GM19239 (cell line): ENCODE data around the gene CLASP1.
"Not testable (repeated sequence)": the region's sequence is repeated elsewhere in the genome, so short reads cannot be mapped to it uniquely, and the experiment has no call there.

Experiments used
- DNase-seq: peaks from one replicate; pipeline ENCODE4 v3.0.0; 2011; ENCODE audit warnings: low spot score; ENCODE audit not compliant: insufficient read length
- FAIRE-seq: peaks from 2 replicates; lab custom pipeline; 2011; peaks lifted over from hg19 to GRCh38; lab: Jason Lieb, UNC

The CLASP1 gene

GRCh38 chr2:121649149-121649595 lies at the start of gene CLASP1:
CLASP1 (minus strand) TSS chr2:121649462; CDS start chr2:121605895, 43,567 bp downstream.
- FAIRE-seq (peak; percentile 89), DNase-seq (no peak)

DNA sequence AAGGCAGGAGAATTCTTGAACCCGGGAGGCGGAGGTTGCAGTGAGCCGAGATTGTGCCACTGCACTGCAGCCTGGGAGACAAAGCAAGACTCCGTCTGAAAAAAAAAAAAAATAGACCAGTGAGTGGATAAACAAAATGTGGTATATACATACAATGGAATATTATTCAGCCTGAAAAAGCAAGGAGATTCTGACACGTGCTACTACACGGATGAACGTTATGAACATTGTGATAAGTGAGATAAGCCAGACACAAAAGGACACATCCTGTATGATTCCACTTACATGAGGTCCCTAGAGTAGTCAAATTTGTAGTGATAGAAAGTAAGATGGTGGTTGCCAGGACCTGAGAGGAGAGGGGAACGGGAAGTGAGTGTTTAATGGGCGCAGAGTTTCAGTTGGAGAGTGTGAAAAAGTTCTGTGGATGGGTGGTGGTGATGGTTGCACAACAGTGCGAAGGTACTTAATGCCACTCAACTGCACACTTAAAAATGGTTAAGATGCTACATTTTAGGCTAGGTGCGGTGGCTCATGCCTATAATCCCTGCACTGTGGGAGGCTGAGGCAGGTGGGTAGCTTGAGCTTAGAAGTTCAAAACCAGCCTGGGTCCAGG lies 49.2 kb upstream of the CLASP1 start:
- DNase-seq: no peak
- no peak for FAIRE-seq

- DNase-seq (no peak), FAIRE-seq (no peak)
Measured at GRCh38 chr2:121697108-121697631, 47.9 kb upstream of the CLASP1 start.

DNA sequence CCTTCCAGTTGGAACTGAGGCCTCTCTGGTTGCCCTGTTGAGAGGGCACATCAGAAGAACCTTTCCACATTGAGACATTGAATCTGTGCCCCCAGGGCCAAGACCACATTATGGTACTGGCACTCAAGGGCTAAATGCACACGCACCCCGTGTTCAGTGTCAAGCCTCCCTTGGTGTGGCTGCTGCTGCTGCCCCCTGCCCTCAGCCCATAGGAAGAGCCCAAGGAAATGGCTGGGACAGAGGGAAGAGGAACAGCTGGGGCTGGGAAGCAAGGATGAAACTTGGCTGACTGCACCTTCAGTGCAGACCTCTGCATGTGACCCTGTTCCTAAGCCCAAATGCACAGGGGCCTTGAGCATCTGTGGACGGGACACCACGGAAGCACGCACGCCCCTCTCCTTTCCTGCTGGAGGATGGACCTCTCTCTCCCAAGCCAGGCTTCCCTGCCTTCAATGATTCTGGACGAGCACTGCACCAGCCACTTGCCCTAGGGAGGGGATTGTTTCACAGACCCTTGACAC lies 47.2 kb upstream of the CLASP1 start:
- no peak for FAIRE-seq

GRCh38 chr2:121695171-121695451 lies 45.8 kb upstream of the CLASP1 start:
- DNase-seq (no peak), FAIRE-seq (no peak)

More for the DNA sequence above, 47.2 kb upstream of the CLASP1 start:
- no peak for DNase-seq

DNA sequence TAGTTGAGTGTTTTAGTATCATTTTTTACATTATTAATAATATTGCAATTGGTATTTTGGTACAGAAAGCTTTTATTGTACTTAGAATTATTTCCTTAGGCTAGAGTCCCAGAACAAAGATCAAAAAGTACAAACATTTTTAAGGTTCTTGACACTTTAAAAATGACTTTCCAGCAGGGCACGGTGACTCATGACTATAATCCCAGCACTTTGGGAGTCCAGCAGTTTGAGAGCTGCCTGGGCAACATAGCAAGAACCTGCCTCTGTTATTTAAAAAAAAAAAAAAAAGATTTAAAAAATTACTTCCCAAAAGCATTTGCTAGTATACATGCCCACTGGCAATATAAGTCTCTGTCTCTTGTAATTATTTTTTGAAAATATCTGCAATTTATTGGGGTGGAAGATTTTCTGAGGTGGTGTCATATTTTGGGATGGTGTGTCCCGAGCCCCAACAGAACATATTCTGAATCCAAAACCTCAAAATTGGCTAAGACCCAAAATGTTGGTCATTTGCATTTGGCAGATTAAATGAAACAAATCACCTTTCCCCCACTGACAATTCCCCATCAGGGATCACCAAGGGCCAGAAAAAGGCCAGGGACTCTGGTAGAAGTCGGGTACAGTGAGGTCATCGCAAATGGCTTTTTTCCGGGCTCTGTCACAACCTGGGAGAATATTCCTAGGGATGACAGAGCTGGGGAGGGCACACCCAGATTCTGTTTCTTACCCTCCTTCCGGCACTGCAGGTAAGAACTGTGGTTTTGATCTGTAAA lies 45.3 kb upstream of the CLASP1 start:
- no peak for FAIRE-seq
- no peak for DNase-seq

- not testable (repeated sequence) for FAIRE-seq, DNase-seq
Measured at GRCh38 chr2:121690572-121690971, 41.3 kb upstream of the CLASP1 start.

- no peak for FAIRE-seq
Measured at GRCh38 chr2:121690095-121690494, 40.8 kb upstream of the CLASP1 start.

DNA sequence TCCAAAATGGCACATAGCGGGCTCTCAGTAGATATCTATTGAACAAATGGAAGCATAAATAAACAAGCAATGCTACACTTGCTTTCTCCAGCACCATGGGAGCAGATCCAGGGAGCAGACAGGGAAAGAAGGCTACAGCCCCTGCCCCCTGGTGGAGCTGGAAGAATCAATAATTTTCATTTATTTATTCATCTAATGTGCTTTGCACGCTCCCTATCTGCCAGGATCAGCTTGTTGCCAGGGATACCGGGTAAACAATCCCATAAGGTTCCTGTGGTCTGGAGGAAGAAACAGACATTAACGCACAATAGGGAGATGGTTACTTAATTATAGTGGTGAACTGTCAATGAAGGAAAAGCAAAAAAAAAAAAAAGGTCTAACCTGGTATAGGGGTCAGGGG lies 40.1 kb upstream of the CLASP1 start:
- FAIRE-seq: no peak
- DNase-seq: no peak

More at GRCh38 chr2:121690095-121690494, 40.8 kb upstream of the CLASP1 start:
- DNase-seq: no peak

- DNase-seq: no peak
Measured at GRCh38 chr2:121688820-121689219, 39.6 kb upstream of the CLASP1 start.

DNA sequence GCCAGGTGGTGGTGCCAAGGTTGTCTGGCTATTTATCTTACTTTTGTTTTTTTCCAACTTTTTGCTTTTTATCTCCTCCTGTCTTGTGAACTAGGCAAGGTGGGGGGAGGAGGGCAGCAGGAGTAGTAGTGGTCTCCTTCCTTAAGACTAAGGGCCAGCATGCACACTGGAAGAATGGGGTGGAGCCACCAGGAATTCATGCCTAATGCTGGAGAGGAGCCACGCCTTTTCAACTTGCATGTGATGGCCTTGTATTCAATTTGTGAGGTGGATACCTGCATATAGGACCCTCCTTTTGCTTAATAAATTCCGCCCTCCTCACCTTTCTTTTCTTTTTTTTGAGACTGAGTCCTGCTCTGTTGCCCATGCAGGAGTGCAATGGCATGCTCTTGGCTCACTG lies 37.6 kb upstream of the CLASP1 start:
- FAIRE-seq: no peak
- no peak for DNase-seq

More at GRCh38 chr2:121688820-121689219, 39.6 kb upstream of the CLASP1 start:
- FAIRE-seq: no peak

DNA sequence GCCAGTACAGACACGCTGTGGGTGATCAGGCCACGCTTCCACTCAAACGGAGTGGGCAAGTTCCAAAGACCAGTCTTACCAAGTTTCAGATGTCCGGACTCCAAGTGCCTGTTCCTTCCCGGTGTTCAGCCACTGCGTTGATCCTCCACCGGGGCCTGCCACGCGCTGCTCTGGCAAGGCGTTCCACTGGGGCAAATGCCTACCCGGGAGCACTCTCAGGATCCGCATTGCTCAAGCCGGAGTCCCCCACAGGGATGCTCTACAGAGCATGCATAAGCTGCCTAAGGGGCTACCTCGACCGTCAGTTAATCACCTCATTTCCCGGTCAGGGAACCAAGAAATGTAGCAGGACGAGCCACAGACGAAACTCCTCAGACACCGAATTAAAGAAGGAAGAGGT lies 37.0 kb upstream of the CLASP1 start:
- no peak for FAIRE-seq

GRCh38 chr2:121682396-121683298 lies 33.4 kb upstream of the CLASP1 start:
- FAIRE-seq (no peak), DNase-seq (no peak)

More for the DNA sequence above, 37.0 kb upstream of the CLASP1 start:
- DNase-seq: no peak

- FAIRE-seq: no peak
- DNase-seq: no peak
Measured at GRCh38 chr2:121677855-121678254, 28.6 kb upstream of the CLASP1 start.

DNA sequence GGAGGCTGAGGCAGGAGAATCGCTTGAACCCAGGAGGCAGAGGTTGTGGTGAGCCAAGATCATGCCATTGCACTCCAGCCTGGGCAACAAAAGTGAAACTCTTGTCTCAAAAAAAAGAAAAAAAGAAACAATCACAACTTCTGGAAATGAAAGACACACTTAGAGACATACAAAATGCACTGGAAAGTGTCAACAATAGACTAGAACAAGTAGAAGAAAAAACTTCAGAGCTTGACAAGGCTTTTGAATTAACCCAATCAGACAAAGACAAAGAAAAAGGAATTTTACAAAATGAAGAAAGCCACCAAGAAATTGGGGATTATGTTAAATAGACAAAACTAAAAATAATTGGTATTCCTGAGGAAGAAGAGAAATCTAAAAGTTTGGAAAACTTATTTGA lies 22.4 kb upstream of the CLASP1 start:
- FAIRE-seq, DNase-seq: not testable (repeated sequence)

- FAIRE-seq (no peak), DNase-seq (no peak)
Measured at GRCh38 chr2:121670181-121670580, 20.9 kb upstream of the CLASP1 start.

GRCh38 chr2:121667618-121668017 lies 18.4 kb upstream of the CLASP1 start:
- no peak for DNase-seq
- no peak for FAIRE-seq

DNA sequence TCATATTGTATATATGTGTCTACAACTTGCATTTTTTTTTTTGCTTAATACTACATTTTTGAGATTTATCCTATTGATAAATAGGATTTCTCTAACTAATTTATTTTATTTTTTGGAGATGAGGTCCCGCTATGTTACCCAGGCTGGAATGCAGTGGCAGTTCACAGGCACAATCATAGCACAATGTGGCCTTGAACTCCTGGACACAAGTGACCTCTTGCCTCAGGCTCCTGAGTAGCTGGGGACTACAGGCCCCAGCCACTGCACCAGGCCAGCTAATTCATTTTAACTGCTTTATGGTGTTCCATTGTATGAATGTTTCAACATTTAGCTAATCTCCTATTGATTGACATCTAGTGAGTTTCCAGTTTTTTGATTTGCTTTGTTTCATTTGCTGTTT lies 16.8 kb upstream of the CLASP1 start:
- no peak for DNase-seq
- no peak for FAIRE-seq

GRCh38 chr2:121665504-121665903 lies 16.2 kb upstream of the CLASP1 start:
- DNase-seq: no peak
- FAIRE-seq: no peak

- no peak for FAIRE-seq
Measured at GRCh38 chr2:121664713-121665112, 15.5 kb upstream of the CLASP1 start.

More at GRCh38 chr2:121664713-121665112, 15.5 kb upstream of the CLASP1 start:
- DNase-seq: no peak
